Activated CD4-positive, CD25-positive, alpha-beta regulatory T cell (primary cell): Measurements from ENCODE around the gene ARL11.

Source experiments
- DNase-seq, 4 experiments: peaks; one replicate each; lab custom pipeline; 2025; lab: John Stamatoyannopoulos, UW

The ARL11 gene

GRCh38 chr13:49615836-49616675 lies 12.3 kb upstream of the ARL11 start:
- DNase-seq: no peak

GRCh38 chr13:49616676-49617065 lies 11.6 kb upstream of the ARL11 start:
- no peak for DNase-seq

- no peak for DNase-seq
Measured at GRCh38 chr13:49620170-49620621, 8.1 kb upstream of the ARL11 start.

GRCh38 chr13:49622174-49622946 lies 5.9 kb upstream of the ARL11 start:
- no peak for DNase-seq

GRCh38 chr13:49624229-49624628 lies 4.1 kb upstream of the ARL11 start:
- no peak for DNase-seq

GRCh38 chr13:49625392-49626079 lies 2.8 kb upstream of the ARL11 start:
- no peak for DNase-seq

- DNase-seq: no peak
Measured at GRCh38 chr13:49629196-49629938, 1.1 kb downstream of the ARL11 start.

- DNase-seq: no peak
Measured at GRCh38 chr13:49629947-49630346, 1.6 kb downstream of the ARL11 start.

GRCh38 chr13:49630580-49630979 lies 2.3 kb downstream of the ARL11 start:
- DNase-seq: no peak

- DNase-seq: no peak
Measured at GRCh38 chr13:49632156-49632555, 3.8 kb downstream of the ARL11 start.

GRCh38 chr13:49633710-49634109 lies 5.4 kb downstream of the ARL11 start:
- DNase-seq: no peak

GRCh38 chr13:49635599-49636433 lies 7.5 kb downstream of the ARL11 start:
- peak in 1 of 4 experiments; percentile 7 for DNase-seq

GRCh38 chr13:49636705-49637104 lies 8.4 kb downstream of the ARL11 start:
- no peak for DNase-seq

GRCh38 chr13:49638030-49638743 lies 9.9 kb downstream of the ARL11 start:
- DNase-seq: no peak

GRCh38 chr13:49638744-49639072 lies 10.4 kb downstream of the ARL11 start:
- DNase-seq: no peak

- no peak for DNase-seq
Measured at GRCh38 chr13:49641801-49642291, 13.5 kb downstream of the ARL11 start.

GRCh38 chr13:49643035-49643646 lies 14.8 kb downstream of the ARL11 start:
- DNase-seq: no peak

GRCh38 chr13:49645451-49645850 lies 17.1 kb downstream of the ARL11 start:
- no peak for DNase-seq

- DNase-seq: no peak
Measured at GRCh38 chr13:49646688-49647087, 18.4 kb downstream of the ARL11 start.
